ENCODE results near the gene RABL2B. TPM values are rescaled to one million over a fixed set of nuclear protein-coding genes. Genes with fewer than 3 reads are reported as not detected.
"Not testable (repeated sequence)": the region's sequence is repeated elsewhere in the genome, so short reads cannot be mapped to it uniquely, and the experiment has no call there.

Gene RABL2B
- total RNA-seq, 1 experiment from 2014 or later: 38.4 TPM

DNA sequence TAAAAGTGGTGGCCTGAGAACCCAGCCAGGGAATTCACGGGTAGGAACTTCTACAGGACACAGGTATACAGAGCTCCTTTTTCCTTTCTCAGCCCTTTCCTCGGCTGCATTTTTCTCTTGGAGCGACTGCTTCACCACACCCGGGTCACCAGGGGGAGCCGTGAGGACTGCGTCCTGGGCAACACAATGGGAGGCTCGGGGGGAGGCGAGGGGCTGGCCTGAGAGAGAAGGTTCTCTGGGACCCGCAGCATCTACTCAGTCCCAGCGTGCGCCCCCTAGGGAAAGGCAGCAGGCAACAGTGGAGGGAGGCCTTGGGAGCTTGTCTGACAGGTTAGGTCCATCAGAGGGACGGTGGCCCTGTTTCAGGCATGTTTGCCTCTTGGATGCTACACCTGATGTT, 8.3 kb downstream of the RABL2B start:
- CTCF ChIA-PET: not testable (repeated sequence)

DNA sequence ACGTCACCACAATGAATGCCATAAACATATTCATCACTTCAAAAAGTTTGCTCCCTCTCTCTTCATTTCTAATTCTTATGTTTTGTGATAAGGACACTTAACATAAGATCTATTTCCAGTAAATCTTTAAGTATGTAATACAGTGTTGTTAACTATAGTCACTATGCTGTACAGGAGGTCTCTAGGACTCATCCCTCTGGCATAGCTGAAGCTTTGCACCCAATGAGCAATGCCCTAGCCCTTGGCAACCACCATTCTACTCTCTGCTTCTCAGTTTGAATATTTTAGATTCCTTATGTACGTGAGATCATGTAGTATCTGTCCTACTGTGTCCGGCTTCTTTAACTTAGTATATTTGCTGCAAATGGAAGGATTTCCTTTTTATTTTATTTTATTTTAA, 19.1 kb downstream of the RABL2B start:
- DNase-seq; H3K27me3 Mint-ChIP-seq (ENCODE audit: unreplicated experiment); H3K4me3 Mint-ChIP-seq (ENCODE audit: low read depth, unreplicated experiment); H3K27ac Mint-ChIP-seq (ENCODE audit: unreplicated experiment); intact Hi-C loops (cut with micrococcal nuclease; ENCODE audit: unreplicated experiment); CTCF ChIA-PET; H3K9me3 Mint-ChIP-seq (ENCODE audit: low read depth, unreplicated experiment); H3K36me3 Mint-ChIP-seq (ENCODE audit: insufficient read depth, unreplicated experiment); H3K4me1 Mint-ChIP-seq (ENCODE audit: low read depth, unreplicated experiment); BruUV-seq (replicated peaks): not testable (repeated sequence)

More for the DNA sequence above, 8.3 kb downstream of the RABL2B start:
- peak; percentile 56 for DNase-seq
- TF ChIP-seq, protein P1, sequence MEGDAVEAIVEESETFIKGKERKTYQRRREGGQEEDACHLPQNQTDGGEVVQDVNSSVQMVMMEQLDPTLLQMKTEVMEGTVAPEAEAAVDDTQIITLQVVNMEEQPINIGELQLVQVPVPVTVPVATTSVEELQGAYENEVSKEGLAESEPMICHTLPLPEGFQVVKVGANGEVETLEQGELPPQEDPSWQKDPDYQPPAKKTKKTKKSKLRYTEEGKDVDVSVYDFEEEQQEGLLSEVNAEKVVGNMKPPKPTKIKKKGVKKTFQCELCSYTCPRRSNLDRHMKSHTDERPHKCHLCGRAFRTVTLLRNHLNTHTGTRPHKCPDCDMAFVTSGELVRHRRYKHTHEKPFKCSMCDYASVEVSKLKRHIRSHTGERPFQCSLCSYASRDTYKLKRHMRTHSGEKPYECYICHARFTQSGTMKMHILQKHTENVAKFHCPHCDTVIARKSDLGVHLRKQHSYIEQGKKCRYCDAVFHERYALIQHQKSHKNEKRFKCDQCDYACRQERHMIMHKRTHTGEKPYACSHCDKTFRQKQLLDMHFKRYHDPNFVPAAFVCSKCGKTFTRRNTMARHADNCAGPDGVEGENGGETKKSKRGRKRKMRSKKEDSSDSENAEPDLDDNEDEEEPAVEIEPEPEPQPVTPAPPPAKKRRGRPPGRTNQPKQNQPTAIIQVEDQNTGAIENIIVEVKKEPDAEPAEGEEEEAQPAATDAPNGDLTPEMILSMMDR (IDR thresholded peaks at IDR 0.05; ENCODE audit: unreplicated experiment): peak; percentile 73
- intact Hi-C loops (cut with micrococcal nuclease; ENCODE audit: unreplicated experiment); H3K9me3 Mint-ChIP-seq (ENCODE audit: low read depth, unreplicated experiment); H3K27ac Mint-ChIP-seq (ENCODE audit: unreplicated experiment); BruUV-seq (replicated peaks); H3K27me3 Mint-ChIP-seq (ENCODE audit: unreplicated experiment); H3K4me3 Mint-ChIP-seq (ENCODE audit: low read depth, unreplicated experiment); H3K36me3 Mint-ChIP-seq (ENCODE audit: insufficient read depth, unreplicated experiment); H3K4me1 Mint-ChIP-seq (ENCODE audit: low read depth, unreplicated experiment): not testable (repeated sequence)

DNA sequence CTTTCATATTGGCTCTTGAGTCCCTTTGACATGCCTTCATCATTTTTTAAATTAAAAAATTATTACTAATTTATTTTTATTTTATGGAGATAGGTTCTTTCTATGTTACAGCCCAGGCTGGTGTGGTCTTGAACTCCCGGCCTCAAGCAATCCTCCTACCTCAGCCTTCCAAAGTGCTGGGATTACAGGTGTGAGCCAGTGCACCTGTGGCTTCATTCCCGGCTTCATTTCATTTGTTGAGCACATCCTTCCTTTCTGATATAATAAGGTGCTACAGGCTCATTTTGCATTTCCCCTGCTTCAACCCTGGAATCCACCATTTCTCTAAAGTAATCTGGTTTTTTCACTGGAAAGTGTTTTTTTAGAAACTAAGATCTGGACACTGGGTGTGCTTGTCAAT, 21.6 kb downstream of the RABL2B start:
- H3K27ac Mint-ChIP-seq (ENCODE audit: unreplicated experiment); H3K27me3 Mint-ChIP-seq (ENCODE audit: unreplicated experiment); BruUV-seq (replicated peaks); H3K4me3 Mint-ChIP-seq (ENCODE audit: low read depth, unreplicated experiment); H3K36me3 Mint-ChIP-seq (ENCODE audit: insufficient read depth, unreplicated experiment); H3K9me3 Mint-ChIP-seq (ENCODE audit: low read depth, unreplicated experiment); CTCF ChIA-PET; intact Hi-C loops (cut with micrococcal nuclease; ENCODE audit: unreplicated experiment); H3K4me1 Mint-ChIP-seq (ENCODE audit: low read depth, unreplicated experiment); DNase-seq: not testable (repeated sequence)

DNA sequence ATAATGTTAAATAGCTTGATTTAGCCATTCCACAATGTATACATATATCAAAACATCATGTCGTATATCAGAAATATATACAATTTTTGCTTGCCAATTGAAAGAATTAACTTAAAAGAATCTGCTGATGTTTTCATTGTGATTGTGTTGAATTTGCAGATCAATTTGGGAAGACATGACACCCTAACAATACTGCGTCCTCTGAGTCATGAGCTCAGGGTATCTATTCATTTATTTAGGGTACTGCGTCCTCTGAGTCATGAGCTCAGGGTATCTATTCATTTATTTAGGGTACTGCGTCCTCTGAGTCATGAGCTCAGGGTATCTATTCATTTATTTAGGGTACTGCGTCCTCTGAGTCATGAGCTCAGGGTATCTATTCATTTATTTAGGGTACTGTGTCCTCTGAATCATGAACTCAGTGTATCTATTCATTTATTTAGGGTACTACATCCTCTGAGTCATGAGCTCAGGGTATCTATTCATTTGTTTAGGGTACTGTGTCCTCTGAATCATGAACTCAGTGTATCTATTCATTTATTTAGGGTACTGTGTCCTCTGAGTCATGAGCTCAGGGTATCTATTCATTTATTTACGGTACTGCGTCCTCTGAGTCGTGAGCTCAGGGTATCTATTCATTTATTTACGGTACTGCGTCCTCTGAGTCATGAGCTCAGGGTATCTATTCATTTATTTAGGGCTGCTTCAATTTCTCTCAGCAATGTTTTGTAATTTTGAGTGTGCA, 23.7 kb downstream of the RABL2B start:
- H3K4me3 Mint-ChIP-seq (ENCODE audit: low read depth, unreplicated experiment); DNase-seq; H3K4me1 Mint-ChIP-seq (ENCODE audit: low read depth, unreplicated experiment); intact Hi-C loops (cut with micrococcal nuclease; ENCODE audit: unreplicated experiment); H3K36me3 Mint-ChIP-seq (ENCODE audit: insufficient read depth, unreplicated experiment); H3K27me3 Mint-ChIP-seq (ENCODE audit: unreplicated experiment); BruUV-seq (replicated peaks); H3K27ac Mint-ChIP-seq (ENCODE audit: unreplicated experiment); H3K9me3 Mint-ChIP-seq (ENCODE audit: low read depth, unreplicated experiment): not testable (repeated sequence)
- CTCF ChIA-PET: interaction anchor here (0.6 kb wide), 1 partner anchor 252 kb away, joined by 3 read pairs; the partner anchor contains the start of gene NCAPH2

DNA sequence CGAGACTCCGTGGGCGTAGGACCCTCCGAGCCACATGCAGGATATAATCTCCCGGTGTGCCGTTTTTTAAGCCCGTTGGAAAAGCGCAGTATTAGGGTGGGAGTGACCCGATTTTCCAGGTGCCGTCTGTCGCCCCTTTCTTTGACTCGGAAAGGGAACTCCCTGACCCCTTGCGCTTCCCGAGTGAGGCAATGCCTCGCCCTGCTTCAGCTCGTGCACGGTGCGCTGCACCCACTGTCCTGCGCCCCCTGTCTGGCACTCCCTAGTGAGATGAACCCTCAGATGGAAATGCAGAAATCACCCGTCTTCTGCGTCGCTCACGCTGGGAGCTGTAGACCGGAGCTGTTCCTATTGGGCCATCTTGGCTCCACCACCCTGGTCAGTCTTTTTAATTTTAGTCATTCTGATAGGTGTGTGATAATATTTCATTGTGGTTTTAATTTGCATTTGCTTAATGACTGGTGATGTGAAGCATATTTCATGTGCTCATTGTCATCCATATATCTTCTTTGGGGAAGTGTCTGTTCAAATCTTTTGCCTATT, 26.4 kb downstream of the RABL2B start:
- Mint-ChIP-seq H3K27ac (ENCODE audit: unreplicated experiment) (peak overlapping the region; percentile 31), H3K27me3 (ENCODE audit: unreplicated experiment) (peaks cover 30% of the 10 kb centered on the region), H3K4me3 (ENCODE audit: low read depth, unreplicated experiment) (peak overlapping the region; percentile 85)
- CTCF ChIA-PET: interaction anchor here (0.6 kb wide), 1 partner anchor 225 kb away, joined by 3 read pairs; no protein-coding TSS in a partner anchor
- peak; percentile 37 for DNase-seq
- H3K36me3 Mint-ChIP-seq (ENCODE audit: insufficient read depth, unreplicated experiment); BruUV-seq (replicated peaks); intact Hi-C loops (cut with micrococcal nuclease; ENCODE audit: unreplicated experiment); H3K9me3 Mint-ChIP-seq (ENCODE audit: low read depth, unreplicated experiment); H3K4me1 Mint-ChIP-seq (ENCODE audit: low read depth, unreplicated experiment): not testable (repeated sequence)
- TF ChIP-seq, protein P1 (IDR thresholded peaks at IDR 0.05; ENCODE audit: unreplicated experiment): peak; percentile 35

DNA sequence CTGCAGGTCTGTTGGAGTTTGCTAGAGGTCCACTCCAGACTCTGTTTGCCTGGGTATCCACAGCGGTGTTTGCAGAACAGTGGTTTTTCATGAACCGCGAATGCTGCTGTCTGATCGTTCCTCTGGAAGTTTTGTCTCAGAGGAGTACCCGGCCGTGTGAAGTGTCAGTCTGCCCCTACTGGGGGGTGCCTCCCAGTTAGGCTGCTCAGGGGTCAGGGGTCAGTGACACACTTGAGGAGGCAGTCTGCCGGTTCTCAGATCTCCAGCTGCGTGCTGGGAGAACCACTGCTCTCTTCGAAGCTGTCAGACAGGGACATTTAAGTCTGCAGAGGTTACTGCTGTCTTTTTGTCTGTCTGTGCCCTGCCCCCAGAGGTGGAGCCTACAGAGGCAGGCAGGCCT, 27.0 kb downstream of the RABL2B start:
- BruUV-seq (replicated peaks); CTCF ChIA-PET; intact Hi-C loops (cut with micrococcal nuclease; ENCODE audit: unreplicated experiment); DNase-seq; H3K9me3 Mint-ChIP-seq (ENCODE audit: low read depth, unreplicated experiment); H3K27ac Mint-ChIP-seq (ENCODE audit: unreplicated experiment); H3K36me3 Mint-ChIP-seq (ENCODE audit: insufficient read depth, unreplicated experiment); H3K4me1 Mint-ChIP-seq (ENCODE audit: low read depth, unreplicated experiment): not testable (repeated sequence)
- Mint-ChIP-seq H3K4me3 (ENCODE audit: low read depth, unreplicated experiment) (peak overlapping the region; percentile 85), H3K27me3 (ENCODE audit: unreplicated experiment) (peaks cover 30% of the 10 kb centered on the region)

DNA sequence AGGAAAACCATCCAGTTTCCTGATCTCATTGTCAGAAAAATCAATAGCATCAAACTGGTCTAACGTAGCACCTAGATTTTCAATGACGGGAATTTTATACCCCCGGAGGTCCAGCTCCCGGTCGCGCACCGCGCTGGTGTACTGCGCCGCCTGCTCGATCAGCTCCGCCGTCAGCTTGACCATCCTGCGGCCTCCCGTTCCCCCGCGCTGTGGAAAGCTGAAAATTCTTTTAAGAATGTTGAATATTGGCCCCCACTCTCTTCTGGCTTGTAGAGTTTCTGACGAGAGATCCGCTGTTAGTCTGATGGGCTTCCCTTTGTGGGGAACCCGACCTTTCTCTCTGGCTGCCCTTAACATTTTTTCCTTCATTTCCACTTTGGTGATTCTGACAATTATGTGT, 28.2 kb downstream of the RABL2B start:
- intact Hi-C loops (cut with micrococcal nuclease; ENCODE audit: unreplicated experiment); H3K4me3 Mint-ChIP-seq (ENCODE audit: low read depth, unreplicated experiment); DNase-seq; BruUV-seq (replicated peaks); CTCF ChIA-PET; H3K4me1 Mint-ChIP-seq (ENCODE audit: low read depth, unreplicated experiment); H3K27ac Mint-ChIP-seq (ENCODE audit: unreplicated experiment); H3K36me3 Mint-ChIP-seq (ENCODE audit: insufficient read depth, unreplicated experiment); H3K9me3 Mint-ChIP-seq (ENCODE audit: low read depth, unreplicated experiment): not testable (repeated sequence)
- peaks cover 31% of the 10 kb centered on the region for H3K27me3 Mint-ChIP-seq (ENCODE audit: unreplicated experiment)

DNA sequence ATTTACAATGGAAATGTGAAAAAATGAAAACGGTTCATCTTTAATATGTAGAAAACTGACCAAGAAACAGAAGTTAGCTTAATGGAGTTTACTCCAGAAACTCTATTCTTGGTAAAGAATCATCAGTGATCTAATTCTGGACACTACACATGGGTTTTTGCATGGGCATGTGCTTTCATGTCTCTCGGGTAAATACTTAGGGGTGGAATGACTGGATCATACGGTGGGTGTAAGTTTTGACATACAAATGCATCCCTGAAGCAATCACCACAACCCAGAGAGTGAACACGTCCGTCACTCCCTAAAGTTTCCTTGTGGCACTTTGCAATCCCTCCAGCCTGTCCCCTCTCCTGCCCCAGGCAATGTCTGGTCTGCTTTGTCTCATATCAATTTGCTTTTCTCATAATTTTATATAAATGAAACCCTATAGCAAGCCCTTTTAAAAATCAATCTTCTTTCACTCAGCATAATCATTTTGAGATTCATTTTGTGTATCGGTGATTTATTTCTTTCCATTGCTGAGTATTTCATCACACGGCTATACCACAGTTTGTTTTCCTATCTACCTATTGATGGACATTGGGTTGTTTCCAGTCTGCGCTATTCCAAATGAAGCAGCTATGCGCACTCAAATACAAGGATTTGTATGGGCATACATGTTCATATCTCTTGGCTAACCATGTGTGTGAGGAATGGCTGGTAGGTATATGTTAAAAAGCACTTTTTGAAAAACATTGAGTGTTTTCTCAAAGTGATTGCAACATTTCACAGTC, 33.9 kb downstream of the RABL2B start:
- CTCF ChIA-PET; H3K27ac Mint-ChIP-seq (ENCODE audit: unreplicated experiment); intact Hi-C loops (cut with micrococcal nuclease; ENCODE audit: unreplicated experiment); H3K36me3 Mint-ChIP-seq (ENCODE audit: insufficient read depth, unreplicated experiment); H3K4me1 Mint-ChIP-seq (ENCODE audit: low read depth, unreplicated experiment); DNase-seq; H3K9me3 Mint-ChIP-seq (ENCODE audit: low read depth, unreplicated experiment); BruUV-seq (replicated peaks); H3K4me3 Mint-ChIP-seq (ENCODE audit: low read depth, unreplicated experiment): not testable (repeated sequence)
- peaks cover 43% of the 10 kb centered on the region for H3K27me3 Mint-ChIP-seq (ENCODE audit: unreplicated experiment)
